Uterus (tissue), 4 donors: ENCODE results near the gene TBXAS1. TPM values are rescaled to one million over a fixed set of nuclear protein-coding genes. Genes with fewer than 3 reads are reported as not detected.

Experiments
- DNase-seq, 2 donors: peaks; one replicate each; pipeline ENCODE4 v3.0.0-alpha.2; 2019 to 2020
- H3K27ac ChIP-seq, 2 donors: fragments of 200-600 bp; sonication (generic); 1 replicate in 1 of 2; 2 replicates in 1 of 2; pipeline ENCODE4 v1.5.1; 2016 to 2018
- H3K27me3 ChIP-seq, 2 donors: fragments of 200-600 bp; sonication (generic); one replicate each; pipeline ENCODE4 v1.5.1; 2018 to 2019; ENCODE audit warnings: control low read depth in 1 of 2
- H3K36me3 ChIP-seq, 2 donors: fragments of 200-600 bp; sonication (generic); one replicate each; pipeline ENCODE4 v1.5.1; 2019; ENCODE audit warnings: control low read depth in 1 of 2
- H3K4me1 ChIP-seq, 2 donors: fragments of 200-600 bp; sonication (generic); one replicate each; pipeline ENCODE4 v1.5.1; 2018 to 2019; ENCODE audit warnings: control low read depth in 1 of 2
- H3K4me3 ChIP-seq, 2 donors: fragments of 200-600 bp; sonication (generic); 1 replicate in 1 of 2; 2 replicates in 1 of 2; pipeline ENCODE4 v1.5.1; 2018 to 2019; ENCODE audit warnings: mild to moderate bottlenecking in 1 of 2
- H3K9me3 ChIP-seq, 2 donors: fragments of 200-600 bp; sonication (generic); one replicate each; pipeline ENCODE4 v1.5.1; 2019; ENCODE audit warnings: control low read depth in 1 of 2
- POLR2A ChIP-seq, 2 donors: fragments of 450-650 bp; IDR thresholded peaks; one replicate each; pipeline ENCODE4 v1.6.1; 2016; ENCODE audit warnings: antibody characterized with exemption in 2 of 2, mild to moderate bottlenecking in 1 of 2, moderate library complexity in 1 of 2
- intact Hi-C: fragments of 100-400 bp; cut with DNase I; formaldehyde crosslinking; loops from one replicate; pipeline ENCODE4 v1.15.1; 2023; ENCODE audit warnings: low total_unique reads
- total RNA-seq, 4 donors: library from RNA; depleted of rRNA in 3 of 4; stranded (reverse); fragments of >200 nt in 3 of 4; gene quantifications; one replicate each; pipeline versions ENCODE4 v1.1.0 to v1.2.4, GENCODE V29; 2014 to 2023
- TF ChIP-seq, protein P1 (sequence below), 4 experiments: fragments of 200-600 bp in 2 of 4; fragments of 450-650 bp in 2 of 4; sonication (generic) in 2 of 4; IDR thresholded peaks; one replicate each; pipeline ENCODE4 v1.5.1; 2016 to 2019; ENCODE audit warnings: antibody characterized with exemption in 4 of 4, mild to moderate bottlenecking in 2 of 4, moderate library complexity in 1 of 4
- donor health status: DM: yes; HTN: yes; CAD: no.

The TBXAS1 gene
- total RNA-seq, 4 donors from 2014 or later: 6.6 to 14.3 (median 11.9) TPM

DNA sequence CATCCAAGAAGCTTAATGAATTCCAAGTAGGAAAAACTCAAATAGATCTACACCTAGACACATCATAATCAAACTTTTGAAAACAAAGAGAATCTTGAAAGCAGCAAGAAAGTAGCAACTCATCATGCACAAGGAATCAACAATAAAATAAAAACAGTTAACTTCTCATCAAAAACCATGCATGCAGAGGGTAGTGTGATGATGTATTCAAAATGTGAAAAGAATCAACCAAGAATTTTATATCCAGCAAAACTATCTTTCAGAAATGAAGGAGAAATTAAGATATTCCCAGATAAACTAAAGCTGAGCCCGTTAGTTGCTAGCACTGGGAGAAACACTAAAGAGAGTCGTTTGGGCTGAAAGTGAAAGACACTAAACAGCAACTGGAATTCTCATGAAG lies 238.0 kb downstream of the TBXAS1 start:
- Histone ChIP-seq H3K4me1 (no peaks in the 10 kb centered on the region), H3K36me3 (no peaks in the 10 kb centered on the region), H3K27ac (no peak overlapping the region), H3K9me3 (peaks cover 0 to 10% of the 10 kb centered on the region in 2 donors), H3K27me3 (no peaks in the 10 kb centered on the region), H3K4me3 (no peak overlapping the region)
- TF ChIP-seq, protein P1, sequence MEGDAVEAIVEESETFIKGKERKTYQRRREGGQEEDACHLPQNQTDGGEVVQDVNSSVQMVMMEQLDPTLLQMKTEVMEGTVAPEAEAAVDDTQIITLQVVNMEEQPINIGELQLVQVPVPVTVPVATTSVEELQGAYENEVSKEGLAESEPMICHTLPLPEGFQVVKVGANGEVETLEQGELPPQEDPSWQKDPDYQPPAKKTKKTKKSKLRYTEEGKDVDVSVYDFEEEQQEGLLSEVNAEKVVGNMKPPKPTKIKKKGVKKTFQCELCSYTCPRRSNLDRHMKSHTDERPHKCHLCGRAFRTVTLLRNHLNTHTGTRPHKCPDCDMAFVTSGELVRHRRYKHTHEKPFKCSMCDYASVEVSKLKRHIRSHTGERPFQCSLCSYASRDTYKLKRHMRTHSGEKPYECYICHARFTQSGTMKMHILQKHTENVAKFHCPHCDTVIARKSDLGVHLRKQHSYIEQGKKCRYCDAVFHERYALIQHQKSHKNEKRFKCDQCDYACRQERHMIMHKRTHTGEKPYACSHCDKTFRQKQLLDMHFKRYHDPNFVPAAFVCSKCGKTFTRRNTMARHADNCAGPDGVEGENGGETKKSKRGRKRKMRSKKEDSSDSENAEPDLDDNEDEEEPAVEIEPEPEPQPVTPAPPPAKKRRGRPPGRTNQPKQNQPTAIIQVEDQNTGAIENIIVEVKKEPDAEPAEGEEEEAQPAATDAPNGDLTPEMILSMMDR (IDR thresholded peaks at IDR 0.05): no peak
- no peak for TF ChIP-seq POLR2A (IDR thresholded peaks at IDR 0.05)
- DNase-seq: no peak
- intact Hi-C loops: no loop called here

- Histone ChIP-seq H3K4me3 (no peak overlapping the region), H3K27me3 (no peaks in the 10 kb centered on the region), H3K4me1 (no peaks in the 10 kb centered on the region), H3K36me3 (no peaks in the 10 kb centered on the region), H3K9me3 (peaks cover 0 to 10% of the 10 kb centered on the region in 2 donors), H3K27ac (no peak overlapping the region)
- DNase-seq: no peak
- TF ChIP-seq, protein P1 (IDR thresholded peaks at IDR 0.05): no peak
- no peak for TF ChIP-seq POLR2A (IDR thresholded peaks at IDR 0.05)
- intact Hi-C loops: no loop called here
These were observed 239.0 kb downstream of the TBXAS1 start for GRCh38 chr7:140068033-140068432.

- Histone ChIP-seq H3K9me3 (peaks cover 0 to 10% of the 10 kb centered on the region in 2 donors), H3K36me3 (no peaks in the 10 kb centered on the region), H3K4me1 (no peaks in the 10 kb centered on the region), H3K4me3 (no peak overlapping the region), H3K27me3 (no peaks in the 10 kb centered on the region), H3K27ac (no peak overlapping the region)
- no peak for DNase-seq
- intact Hi-C loops: no loop called here
- TF ChIP-seq, protein P1 (IDR thresholded peaks at IDR 0.05): no peak
- TF ChIP-seq POLR2A (IDR thresholded peaks at IDR 0.05): no peak
These were observed 240.4 kb downstream of the TBXAS1 start for GRCh38 chr7:140069298-140069949.

Other genes with a start within 250 kb of the TBXAS1 start
- gene HIPK2, start 51.3 kb upstream of the TBXAS1 start, total RNA-seq: 10 to 100 TPM in 3 of 4 donors, 1 to 10 TPM in 1; 9.4 to 65.8 (median 19.2) TPM
- gene PARP12, start 233.7 kb downstream of the TBXAS1 start, total RNA-seq: 10 to 100 TPM; 22.5 to 89.5 (median 50.7) TPM